Endothelial cell of umbilical vein (primary cell): ENCODE data around the gene CUEDC1. TPM values are rescaled to one million over a fixed set of nuclear protein-coding genes. Genes with fewer than 3 reads are reported as not detected.

Source experiments
- BruUV-seq: library from RNA; stranded (reverse); fragments of 400-500 nt; replicated peaks from 2 replicates; lab custom pipeline; 2021; lab: Mats Ljungman, UMichigan
- CTCF ChIA-PET: fragments of 300-600, 350-600 bp; sonication (Branson Sonifier 250); formaldehyde crosslinking; loops from one replicate; lab custom pipeline; 2021; ENCODE audit warnings: antibody characterized with exemption, inconsistent platforms; lab: Charles Lee
- POLR2A ChIA-PET: fragments of 300-600, 350-600 bp; sonication (Branson Sonifier 250); formaldehyde crosslinking; loops from one replicate; lab custom pipeline; 2021; ENCODE audit warnings: antibody characterized with exemption, inconsistent platforms; lab: Charles Lee
- DNase-seq: peaks from one replicate; pipeline ENCODE4 v3.0.0-alpha.2; 2011; ENCODE audit warnings: low read depth, low spot score
- FAIRE-seq: peaks from 2 replicates; lab custom pipeline; 2011; peaks lifted over from hg19 to GRCh38; lab: Jason Lieb, UNC
- H2AFZ ChIP-seq: 2 replicates; pipeline ENCODE4 v1.6.0; 2012; ENCODE audit warnings: low read depth, low read length, control low read depth, inconsistent platforms
- H3K27ac ChIP-seq: 2 replicates; pipeline ENCODE4 v1.5.1; 2011; ENCODE audit warnings: low read depth, mild to moderate bottlenecking, control low read depth, low read length, moderate library complexity; ENCODE audit not compliant: insufficient read depth
- H3K27me3 ChIP-seq, 2 experiments: 2 replicates each; pipeline versions ENCODE4 v1.6.0 to v1.6.1; 2011; ENCODE audit warnings: low read length in 2 of 2, mixed read lengths in 1 of 2; ENCODE audit not compliant: control insufficient read depth in 2 of 2, insufficient read depth in 2 of 2
- H3K36me3 ChIP-seq, 2 experiments: 2 replicates in 1 of 2; 3 replicates in 1 of 2; pipeline ENCODE4 v1.5.1; 2011; ENCODE audit warnings: low read length in 2 of 2, mild to moderate bottlenecking in 1 of 2, moderate library complexity in 1 of 2; ENCODE audit not compliant: control insufficient read depth in 2 of 2, insufficient read depth in 2 of 2; ENCODE audit errors: extremely low read depth in 1 of 2
- H3K4me1 ChIP-seq: 3 replicates; pipeline ENCODE4 v1.5.1; 2011; ENCODE audit warnings: mild to moderate bottlenecking, low read length; ENCODE audit not compliant: control insufficient read depth, insufficient read depth; ENCODE audit errors: extremely low read depth
- H3K4me2 ChIP-seq: 2 replicates; pipeline ENCODE4 v1.6.1; 2011; ENCODE audit warnings: low read length, control low read depth, mixed read lengths; ENCODE audit not compliant: insufficient read depth
- H3K4me3 ChIP-seq, 3 experiments: fragments of 200-600 bp in 1 of 3; sonication (generic), shearing (Covaris generic) in 1 of 3; replicated peaks in 1 of 3; 2 replicates each; pipeline ENCODE4 v1.5.1; 2011 to 2016; ENCODE audit warnings: control low read depth in 3 of 3, low read length in 3 of 3, mild to moderate bottlenecking in 2 of 3, inconsistent platforms in 1 of 3, low read depth in 1 of 3, moderate library complexity in 1 of 3; ENCODE audit not compliant: insufficient read depth in 1 of 3
- H3K79me2 ChIP-seq: 2 replicates; pipeline ENCODE4 v1.6.0; 2012; ENCODE audit warnings: low read length, inconsistent platforms; ENCODE audit not compliant: control insufficient read depth, insufficient read depth
- H3K9ac ChIP-seq: replicated peaks from 2 replicates; pipeline ENCODE3; 2011; ENCODE audit warnings: low read length, control low read depth; ENCODE audit not compliant: insufficient read depth; ENCODE audit errors: extremely low read depth
- H3K9me1 ChIP-seq: replicated peaks from 3 replicates; pipeline ENCODE4 v1.6.0; 2011; ENCODE audit warnings: mild to moderate bottlenecking, low read length; ENCODE audit not compliant: control insufficient read depth, insufficient read depth; ENCODE audit errors: extremely low read depth
- H3K9me3 ChIP-seq: replicated peaks from 2 replicates; pipeline ENCODE4 v1.5.1; 2012; ENCODE audit warnings: low read length, inconsistent platforms; ENCODE audit not compliant: control insufficient read depth, insufficient read depth
- H4K20me1 ChIP-seq: replicated peaks from 2 replicates; pipeline ENCODE3; 2011; ENCODE audit warnings: mild to moderate bottlenecking, low read length; ENCODE audit not compliant: control insufficient read depth, insufficient read depth; ENCODE audit errors: extremely low read depth
- CTCF ChIP-seq, 2 donors: IDR thresholded peaks; 1 replicate in 1 of 2; 2 replicates in 1 of 2; pipeline ENCODE4 v1.5.1; 2011; ENCODE audit warnings: low read length in 2 of 2, mild to moderate bottlenecking in 2 of 2, moderate library complexity in 2 of 2, control low read depth in 1 of 2, inconsistent platforms in 1 of 2, low read depth in 1 of 2; ENCODE audit not compliant: insufficient read depth in 1 of 2; ENCODE audit errors: extremely low read depth in 1 of 2
- FOS ChIP-seq: IDR thresholded peaks from 2 replicates; pipeline ENCODE4 v1.6.1; 2011; ENCODE audit warnings: mild to moderate bottlenecking, low read length, moderate library complexity, borderline replicate concordance; ENCODE audit not compliant: insufficient read depth
- JUN ChIP-seq: IDR thresholded peaks from 2 replicates; pipeline ENCODE4 v1.6.1; 2011; ENCODE audit warnings: borderline replicate concordance, low read depth; ENCODE audit not compliant: insufficient read length, insufficient read depth
- MYC ChIP-seq: IDR thresholded peaks from one replicate; pipeline ENCODE4 v1.6.1; 2011; ENCODE audit warnings: mild to moderate bottlenecking, low read depth, low read length
- POLR2AphosphoS5 ChIP-seq: IDR thresholded peaks from 2 replicates; pipeline ENCODE4 v1.6.1; 2012; ENCODE audit warnings: low read depth, mild to moderate bottlenecking, control low read depth, low read length, moderate library complexity; ENCODE audit not compliant: insufficient read depth
- dilution Hi-C: fragments of 300-500 bp; cut with MboI; formaldehyde crosslinking; loops from one replicate; pipeline ENCODE4 v1.15.0; 2019; ENCODE audit warnings: low sequenced_read_pairs; ENCODE audit not compliant: extremely low pct_ligation_motif_present
- intact Hi-C: fragments of 100-400 bp; cut with micrococcal nuclease; formaldehyde crosslinking; loops from one replicate; pipeline ENCODE4 v1.10.0; 2022
- polyA plus RNA-seq, 4 experiments: library from polyadenylated mRNA; depleted of rRNA in 3 of 4; stranded (reverse) in 3 of 4; unstranded in 1 of 4; fragments of >200 nt; gene quantifications; 2 replicates each; pipeline versions ENCODE4 v1.2.1 to v1.2.3, GENCODE V29; 2011 to 2012; ENCODE audit warnings: missing spikeins in 1 of 4
- total RNA-seq: library from RNA; stranded (reverse); gene quantifications from 2 replicates; pipeline ENCODE4 v1.2.3, GENCODE V29; 2021

Gene CUEDC1
- total and polyA plus RNA-seq, 2 donors (not counting 3 experiments of a cell fraction or from before 2014, with no cell fraction given), result 15.8 to 27.7 TPM

- POLR2A ChIA-PET, result interaction anchor here (0.5 to 0.9 kb wide), 2 partner anchors 38 to 126 kb away, joined by 3 to 6 read pairs; no protein-coding TSS in a partner anchor
- Histone ChIP-seq H3K27ac (peak overlapping the region; percentile 44), H3K4me2 (no peak overlapping the region), H3K4me3 (no peak overlapping the region), H2AFZ (no peak overlapping the region), H3K9me1 (no peaks in the 10 kb centered on the region), H3K9me3 (no peaks in the 10 kb centered on the region), H3K27me3 (no peaks in the 10 kb centered on the region), H3K36me3 (no peaks in the 10 kb centered on the region), H4K20me1 (no peaks in the 10 kb centered on the region), H3K79me2 (no peaks in the 10 kb centered on the region), H3K9ac (no peak overlapping the region), H3K4me1 (peaks cover 35% of the 10 kb centered on the region)
- FAIRE-seq, result peak; percentile 97
- TF ChIP-seq POLR2AphosphoS5 (peak; percentile 89), JUN (peak; percentile 77), MYC (no peak), CTCF (IDR thresholded peaks at IDR 0.05; ENCODE audit: extremely low read depth in 1 of 2, insufficient read depth in 1 of 2, low read depth in 1 of 2, low read length in 2 of 2) (peak in 1 of 2 donors; percentile 53), FOS (peak; percentile 81)
- dilution Hi-C loops (loop anchor here (25.0 kb wide), 1 partner anchor 119 kb away; the partner anchor contains the start of gene VEZF1), intact Hi-C loops (loop anchor here (5.0 kb wide), 1 partner anchor 214 kb away; the partner anchor contains the start of gene DYNLL2)
- DNase-seq, result peak; percentile 91
- CTCF ChIA-PET, result interaction anchor here (0.9 to 11.3 kb wide), 12 partner anchors 10 to 131 kb away, joined by 3 to 202 read pairs (median 6); no protein-coding TSS in a partner anchor
- BruUV-seq, result no TSS peak
Observed at GRCh38 chr17:57868007-57868909, 87.0 kb downstream of the CUEDC1 start.
